CD14-positive monocyte (primary cell): Measurements from ENCODE around the gene CIZ1. TPM values are rescaled to one million over a fixed set of nuclear protein-coding genes. Genes with fewer than 3 reads are reported as not detected.

Experiments
- DNase-seq, 3 donors: peaks; one replicate each; pipeline ENCODE4 v3.0.0-alpha.2; 2011 to 2022
- H2AFZ ChIP-seq: 2 replicates; pipeline ENCODE4 v1.6.0; 2012; ENCODE audit warnings: mild to moderate bottlenecking, low read depth, low read length, inconsistent platforms; ENCODE audit not compliant: insufficient read depth, poor library complexity, severe bottlenecking
- H3K27ac ChIP-seq, 2 donors: 1 replicate in 1 of 2; 2 replicates in 1 of 2; pipeline ENCODE4 v1.5.1; 2012 to 2013; ENCODE audit warnings: low read length in 2 of 2, control low read depth in 1 of 2, inconsistent platforms in 1 of 2, low read depth in 1 of 2, mild to moderate bottlenecking in 1 of 2
- H3K27me3 ChIP-seq, 2 donors: one replicate each; pipeline versions ENCODE4 v1.6.0 to v1.6.1; 2011 to 2013; ENCODE audit warnings: low read length in 2 of 2; ENCODE audit not compliant: control insufficient read depth in 2 of 2, insufficient read depth in 2 of 2
- H3K36me3 ChIP-seq, 2 donors: replicated peaks in 1 of 2; 1 replicate in 1 of 2; 2 replicates in 1 of 2; pipeline versions ENCODE4 v1.5.1 to v1.6.1; 2012 to 2013; ENCODE audit warnings: low read length in 2 of 2, control low read depth in 1 of 2, inconsistent platforms in 1 of 2, mild to moderate bottlenecking in 1 of 2; ENCODE audit not compliant: insufficient read depth in 2 of 2, control insufficient read depth in 1 of 2
- H3K4me1 ChIP-seq, 2 donors: 1 replicate in 1 of 2; 2 replicates in 1 of 2; pipeline versions ENCODE4 v1.5.1 to v1.6.1; 2012 to 2013; ENCODE audit warnings: low read length in 2 of 2, control low read depth in 1 of 2, inconsistent platforms in 1 of 2, mild to moderate bottlenecking in 1 of 2, moderate library complexity in 1 of 2; ENCODE audit not compliant: insufficient read depth in 2 of 2, control insufficient read depth in 1 of 2
- H3K4me2 ChIP-seq: replicated peaks from 2 replicates; pipeline ENCODE3; 2012; ENCODE audit warnings: low read length, moderate library complexity, mild to moderate bottlenecking; ENCODE audit not compliant: poor library complexity, severe bottlenecking; ENCODE audit errors: extremely low read depth
- H3K4me3 ChIP-seq, 3 experiments: fragments of 200-600 bp in 1 of 3; sonication (generic) in 1 of 3; replicated peaks in 1 of 3; 1 replicate in 2 of 3; 2 replicates in 1 of 3; pipeline ENCODE4 v1.5.1; 2011 to 2013; ENCODE audit warnings: low read length in 3 of 3, mild to moderate bottlenecking in 3 of 3, control low read depth in 2 of 3, low read depth in 2 of 3, inconsistent platforms in 1 of 3, moderate library complexity in 1 of 3
- H3K79me2 ChIP-seq: 2 replicates; pipeline ENCODE4 v1.6.0; 2012; ENCODE audit warnings: mild to moderate bottlenecking, control low read depth, inconsistent platforms, low read length, moderate library complexity; ENCODE audit not compliant: insufficient read depth
- H3K9ac ChIP-seq: 2 replicates; pipeline ENCODE4 v1.6.0; 2017; ENCODE audit warnings: low read length, mild to moderate bottlenecking; ENCODE audit not compliant: insufficient read depth, poor library complexity, severe bottlenecking
- H3K9me3 ChIP-seq, 2 donors: replicated peaks in 1 of 2; 1 replicate in 1 of 2; 2 replicates in 1 of 2; pipeline versions ENCODE4 v1.5.1 to v1.6.1; 2012 to 2013; ENCODE audit warnings: low read length in 2 of 2, control low read depth in 1 of 2; ENCODE audit not compliant: control insufficient read depth in 1 of 2, insufficient read depth in 1 of 2
- H4K20me1 ChIP-seq: 2 replicates; pipeline ENCODE4 v1.6.0; 2012; ENCODE audit warnings: mild to moderate bottlenecking, low read length, control low read depth, moderate library complexity; ENCODE audit not compliant: insufficient read depth
- H3K27ac Mint-ChIP-seq, 7 donors: one replicate each; pipeline ENCODE4 v1.8.0; 2020; ENCODE audit warnings: mild to moderate bottlenecking in 7 of 7, mixed read lengths in 7 of 7, moderate library complexity in 6 of 7, inconsistent platforms in 2 of 7
- H3K27me3 Mint-ChIP-seq, 3 donors: one replicate each; pipeline ENCODE4 v1.8.0; 2021 to 2022; ENCODE audit warnings: low read depth in 3 of 3, mild to moderate bottlenecking in 3 of 3, mixed read lengths in 3 of 3, moderate library complexity in 3 of 3, inconsistent platforms in 1 of 3
- H3K36me3 Mint-ChIP-seq, 2 donors: one replicate each; pipeline ENCODE4 v1.8.0; 2020; ENCODE audit warnings: mixed read lengths in 2 of 2, inconsistent platforms in 1 of 2, mild to moderate bottlenecking in 1 of 2
- H3K4me1 Mint-ChIP-seq: one replicate; pipeline ENCODE4 v1.8.0; 2020; ENCODE audit warnings: mild to moderate bottlenecking, mixed read lengths
- H3K4me3 Mint-ChIP-seq, 2 donors: one replicate each; pipeline ENCODE4 v1.8.0; 2020; ENCODE audit warnings: mild to moderate bottlenecking in 2 of 2, mixed read lengths in 2 of 2, moderate library complexity in 1 of 2
- H3K9me3 Mint-ChIP-seq, 7 donors: one replicate each; pipeline ENCODE4 v1.8.0; 2020 to 2022; ENCODE audit warnings: mixed read lengths in 7 of 7, mild to moderate bottlenecking in 6 of 7, moderate library complexity in 6 of 7, inconsistent platforms in 2 of 7
- CTCF ChIP-seq: fragments of 200-600 bp; IDR thresholded peaks from one replicate; pipeline ENCODE4 v1.8.0; 2022; ENCODE audit warnings: antibody characterized with exemption, mild to moderate bottlenecking
- WGBS: methylation state at CpG from one replicate; pipeline ENCODE4 v1.1.5; 2013; ENCODE audit warnings: missing lambda C conversion rate; ENCODE audit not compliant: insufficient coverage; 5-methylcytosine and 5-hydroxymethylcytosine counted together
- intact Hi-C, 2 donors: fragments of 100-400 bp; cut with micrococcal nuclease; formaldehyde crosslinking; loops; one replicate each; pipeline versions ENCODE4 v1.15.0 to v1.15.1; 2023
- polyA plus RNA-seq, 3 donors: library from polyadenylated mRNA; depleted of rRNA in 1 of 3; unstranded in 2 of 3; stranded (reverse) in 1 of 3; fragments of 300-500 nt in 2 of 3; fragments of >200 nt in 1 of 3; fragmentation: Illumina TruSeq in 2 of 3; gene quantifications; 1 replicate in 2 of 3; 2 replicates in 1 of 3; pipeline ENCODE4 v1.2.3, GENCODE V29; 2012 to 2021

The CIZ1 gene
- polyA plus RNA-seq, 3 donors, result 3.4 to 53.7 (median 5.9) TPM

DNA sequence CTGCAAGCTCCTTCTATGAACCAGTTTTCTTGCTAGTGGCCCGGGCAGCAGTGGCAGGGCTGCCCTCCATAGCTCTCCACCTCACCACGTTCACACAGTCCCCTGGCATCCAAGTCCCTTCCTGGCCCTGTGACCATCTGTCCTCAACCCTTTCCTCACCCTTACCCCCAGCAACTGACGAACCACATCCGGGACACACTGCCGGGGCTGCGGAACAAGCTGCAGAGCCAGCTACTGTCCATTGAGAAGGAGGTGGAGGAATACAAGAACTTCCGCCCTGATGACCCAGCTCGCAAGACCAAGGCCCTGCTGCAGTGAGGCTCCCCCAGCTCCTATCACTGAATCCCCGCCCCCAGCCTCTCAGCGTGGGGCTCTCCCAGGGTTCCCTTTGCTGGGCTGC lies 30.7 kb upstream of the CIZ1 start:
- TF ChIP-seq CTCF, result no peak
- 87% methylated on average over 9 of the region's 10 CpGs for WGBS
- no peak for DNase-seq

DNA sequence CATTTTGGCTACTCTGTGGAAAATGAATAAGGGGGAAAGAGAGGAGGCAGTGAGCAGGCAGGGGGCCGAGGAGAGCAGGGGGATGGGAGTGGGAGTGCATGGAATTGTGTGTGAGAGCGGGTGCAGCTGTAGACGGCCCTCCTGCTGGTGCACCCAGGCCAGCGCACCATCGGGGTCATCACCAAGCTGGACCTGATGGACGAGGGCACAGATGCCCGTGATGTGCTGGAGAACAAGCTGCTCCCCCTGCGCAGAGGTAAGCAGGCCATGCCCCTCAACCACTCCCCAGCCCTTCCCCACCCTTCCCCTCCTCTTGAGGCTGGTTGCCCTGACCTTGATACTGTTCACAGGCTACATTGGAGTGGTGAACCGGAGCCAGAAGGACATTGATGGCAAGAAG lies 28.5 kb upstream of the CIZ1 start:
- no peak overlapping the region for H3K27ac Mint-ChIP-seq

More for the DNA sequence above, 30.7 kb upstream of the CIZ1 start:
- Mint-ChIP-seq H3K4me1 (peaks cover 31% of the 10 kb centered on the region), H3K9me3 (peaks cover 0 to 1% (median 0%) of the 10 kb centered on the region in 7 donors), H3K27ac (no peak overlapping the region), H3K36me3 (no peaks in the 10 kb centered on the region), H3K4me3 (no peak overlapping the region), H3K27me3 (peaks cover 0 to 3% (median 1%) of the 10 kb centered on the region in 3 donors)
- H3K4me2 ChIP-seq, result no peak overlapping the region
- H2AFZ ChIP-seq, result no peak overlapping the region
- no peaks in the 10 kb centered on the region for H3K9me3 ChIP-seq
- no peaks in the 10 kb centered on the region for H3K27me3 ChIP-seq
- no peak overlapping the region for H3K4me3 ChIP-seq
- H3K4me1 ChIP-seq, result peaks cover 24 to 28% of the 10 kb centered on the region in 2 donors
- no peaks in the 10 kb centered on the region for H3K36me3 ChIP-seq
- H4K20me1 ChIP-seq, result no peaks in the 10 kb centered on the region
- H3K9ac ChIP-seq, result no peak overlapping the region
- intact Hi-C loops, result no loop called here
- no peak overlapping the region for H3K27ac ChIP-seq
- H3K79me2 ChIP-seq, result no peaks in the 10 kb centered on the region

More for the DNA sequence above, 28.5 kb upstream of the CIZ1 start:
- H3K4me1 Mint-ChIP-seq, result peaks cover 25% of the 10 kb centered on the region
- no peaks in the 10 kb centered on the region for H3K9me3 Mint-ChIP-seq
- H3K4me3 Mint-ChIP-seq, result no peak overlapping the region
- DNase-seq, result no peak
- Histone ChIP-seq H4K20me1 (no peaks in the 10 kb centered on the region), H3K4me1 (peaks cover 18 to 24% of the 10 kb centered on the region in 2 donors), H3K79me2 (no peaks in the 10 kb centered on the region), H3K27ac (no peak overlapping the region), H3K4me3 (no peak overlapping the region), H3K27me3 (no peaks in the 10 kb centered on the region), H3K36me3 (no peaks in the 10 kb centered on the region), H3K9me3 (no peaks in the 10 kb centered on the region), H3K9ac (no peak overlapping the region), H2AFZ (no peak overlapping the region), H3K4me2 (no peak overlapping the region)
- intact Hi-C loops, result loop anchor here in 1 of 2 donors (1.0 to 2.0 kb wide), 2 partner anchors 30 to 59 kb away; partner anchors contain the start of gene BBLN
- peaks cover 0 to 1% (median 1%) of the 10 kb centered on the region in 3 donors for H3K27me3 Mint-ChIP-seq
- WGBS, result 96% methylated on average over 7 of the region's 9 CpGs
- TF ChIP-seq CTCF, result no peak
- H3K36me3 Mint-ChIP-seq, result no peaks in the 10 kb centered on the region
